Gastroesophageal sphincter (tissue), 3 donors: ENCODE measurements around the gene C3orf20.

Experiments
- CTCF ChIP-seq, 4 experiments: fragments of 200-600 bp in 2 of 4; fragments of 450-650 bp in 2 of 4; sonication (generic) in 1 of 4; IDR thresholded peaks; one replicate each; pipeline ENCODE4 v1.5.1; 2017 to 2019; ENCODE audit warnings: antibody characterized with exemption in 4 of 4, mild to moderate bottlenecking in 2 of 4, moderate library complexity in 2 of 4
- EP300 ChIP-seq: sonication (generic); formaldehyde crosslinking; IDR thresholded peaks from one replicate; pipeline ENCODE4 v1.6.1; 2017; ENCODE audit warnings: antibody characterized with exemption, mild to moderate bottlenecking
- POLR2A ChIP-seq, 2 donors: fragments of 450-650 bp; IDR thresholded peaks; one replicate each; pipeline ENCODE4 v1.6.1; 2017; ENCODE audit warnings: antibody characterized with exemption in 2 of 2, mild to moderate bottlenecking in 2 of 2, moderate library complexity in 1 of 2
- POLR2AphosphoS5 ChIP-seq: sonication (generic); formaldehyde crosslinking; IDR thresholded peaks from one replicate; pipeline ENCODE4 v1.6.1; 2017; ENCODE audit warnings: antibody characterized with exemption

GRCh38 chr3:14795996-14796395, 121.1 kb downstream of the C3orf20 start:
- TF ChIP-seq CTCF (IDR thresholded peaks at IDR 0.05) = no peak
- TF ChIP-seq POLR2A (IDR thresholded peaks at IDR 0.05) = no peak
- no peak for TF ChIP-seq POLR2AphosphoS5
- no peak for TF ChIP-seq EP300
